Activated CD8-positive, alpha-beta memory T cell treated with anti-CD3 and anti-CD28 coated beads, Interleukin-2, amount 50 U/mL, for 24 hours (primary cell): ENCODE measurements around the gene ANKRD13D.

Source experiments
- DNase-seq: peaks from one replicate; pipeline ENCODE4 v3.0.0-alpha.2; 2020; ENCODE audit errors: extremely low read depth

The ANKRD13D gene

GRCh38 chr11:67302571-67303131 is 13.5 kb downstream of the ANKRD13D start:
- DNase-seq, result no peak

- DNase-seq, result no peak
These were observed 14.2 kb downstream of the ANKRD13D start, which contains the start of gene SSH3 for GRCh38 chr11:67303132-67303834. TSS of gene SSH3 (plus strand) at chr11:67303530. CDS start at chr11:67303626, 96 bp downstream.

- no peak for DNase-seq
These were observed 14.8 kb downstream of the ANKRD13D start for GRCh38 chr11:67303835-67304411.

- DNase-seq, result no peak
These were observed 15.5 kb downstream of the ANKRD13D start for GRCh38 chr11:67304511-67305113.

GRCh38 chr11:67306769-67307544 is 17.9 kb downstream of the ANKRD13D start:
- no peak for DNase-seq

GRCh38 chr11:67307545-67308001 is 18.5 kb downstream of the ANKRD13D start:
- DNase-seq, result no peak

- DNase-seq, result no peak
These were observed 19.1 kb downstream of the ANKRD13D start for GRCh38 chr11:67308031-67308866.

GRCh38 chr11:67309166-67309565 is 20.1 kb downstream of the ANKRD13D start:
- DNase-seq, result no peak

GRCh38 chr11:67309661-67310061 is 20.6 kb downstream of the ANKRD13D start:
- DNase-seq, result no peak

- DNase-seq, result no peak
These were observed 21.3 kb downstream of the ANKRD13D start for GRCh38 chr11:67310246-67311050.

- DNase-seq, result no peak
These were observed 22.0 kb downstream of the ANKRD13D start for GRCh38 chr11:67311051-67311555.

GRCh38 chr11:67311556-67312082 is 22.5 kb downstream of the ANKRD13D start:
- no peak for DNase-seq

- no peak for DNase-seq
These were observed 23.3 kb downstream of the ANKRD13D start for GRCh38 chr11:67312187-67313021.

- no peak for DNase-seq
These were observed 24.2 kb downstream of the ANKRD13D start for GRCh38 chr11:67313125-67313890.

- no peak for DNase-seq
These were observed 25.1 kb downstream of the ANKRD13D start for GRCh38 chr11:67314218-67314617.

GRCh38 chr11:67315325-67315909 is 26.3 kb downstream of the ANKRD13D start:
- DNase-seq, result no peak

- no peak for DNase-seq
These were observed 27.7 kb downstream of the ANKRD13D start for GRCh38 chr11:67316882-67317204.
